ENCODE data around the gene FANCD2.

FANCD2 gene

DNA sequence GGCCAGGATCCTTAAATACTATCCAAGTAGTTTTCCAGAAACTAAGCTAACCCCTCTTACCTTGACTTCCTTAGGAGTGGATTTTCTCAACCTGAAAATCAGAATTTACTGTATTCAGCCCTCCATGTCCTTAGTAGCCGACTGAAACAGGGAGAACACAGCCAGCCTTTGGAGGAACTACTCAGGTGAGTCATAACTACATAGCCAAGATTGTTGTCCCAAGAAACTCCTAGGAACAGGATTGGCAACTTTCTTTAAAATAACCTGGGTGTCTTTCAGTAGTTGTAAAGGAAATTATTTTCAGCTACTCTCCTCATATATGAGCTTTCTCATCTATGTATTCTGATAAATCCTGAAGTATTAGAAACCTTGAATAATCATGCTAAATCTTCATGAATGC is 59.5 kb downstream of the FANCD2 start:
- Histone ChIP-seq H3K36me3 (ENCODE audit: control insufficient read depth in 2 of 2, insufficient read depth in 1 of 2, low read length in 2 of 2) (peaks cover 80 to 90% of the 10 kb centered on the region in 2 experiments), H3K4me1 (ENCODE audit: control insufficient read depth, insufficient read depth, low read length) (no peaks in the 10 kb centered on the region), H3K27ac (ENCODE audit: extremely low read depth, low read depth, low read length) (no peak overlapping the region), H3K9me3 (ENCODE audit: control insufficient read depth, insufficient read depth, low read depth, low read length) (no peaks in the 10 kb centered on the region), H3K4me3 (ENCODE audit: low read depth, low read length) (no peak overlapping the region)
- TF ChIP-seq ZNF768 (tag by site-specific recombination; IDR thresholded peaks at IDR 0.05) (no peak), SP2 (tag by site-specific recombination; IDR thresholded peaks at IDR 0.05) (no peak), KLF7 (tag by site-specific recombination; IDR thresholded peaks at IDR 0.05; ENCODE audit: borderline replicate concordance) (no peak), FEZF1 (tag by site-specific recombination; IDR thresholded peaks at IDR 0.05) (no peak), PRDM10 (tag by site-specific recombination; IDR thresholded peaks at IDR 0.05) (no peak), ZIC2 (tag by site-specific recombination; IDR thresholded peaks at IDR 0.05) (no peak), ZNF521 (tag by site-specific recombination; IDR thresholded peaks at IDR 0.05) (no peak), ZNF174 (tag by site-specific recombination; IDR thresholded peaks at IDR 0.05) (no peak), ZNF416 (tag by site-specific recombination; IDR thresholded peaks at IDR 0.05) (no peak), ZNF423 (tag by site-specific recombination; IDR thresholded peaks at IDR 0.05) (no peak), ZNF155 (tag by site-specific recombination; IDR thresholded peaks at IDR 0.05) (no peak), ZNF830 (tag by site-specific recombination; IDR thresholded peaks at IDR 0.05; ENCODE audit: low read depth) (no peak), ZNF670 (tag by site-specific recombination; IDR thresholded peaks at IDR 0.05; ENCODE audit: low read depth) (no peak), KLF8 (tag by site-specific recombination; IDR thresholded peaks at IDR 0.05) (no peak), ZNF585B (tag by site-specific recombination; IDR thresholded peaks at IDR 0.05) (no peak), ZNF629 (tag by site-specific recombination; IDR thresholded peaks at IDR 0.05) (no peak), GLI4 (tag by site-specific recombination; IDR thresholded peaks at IDR 0.05) (no peak)
- TF ChIP-seq, protein P1, sequence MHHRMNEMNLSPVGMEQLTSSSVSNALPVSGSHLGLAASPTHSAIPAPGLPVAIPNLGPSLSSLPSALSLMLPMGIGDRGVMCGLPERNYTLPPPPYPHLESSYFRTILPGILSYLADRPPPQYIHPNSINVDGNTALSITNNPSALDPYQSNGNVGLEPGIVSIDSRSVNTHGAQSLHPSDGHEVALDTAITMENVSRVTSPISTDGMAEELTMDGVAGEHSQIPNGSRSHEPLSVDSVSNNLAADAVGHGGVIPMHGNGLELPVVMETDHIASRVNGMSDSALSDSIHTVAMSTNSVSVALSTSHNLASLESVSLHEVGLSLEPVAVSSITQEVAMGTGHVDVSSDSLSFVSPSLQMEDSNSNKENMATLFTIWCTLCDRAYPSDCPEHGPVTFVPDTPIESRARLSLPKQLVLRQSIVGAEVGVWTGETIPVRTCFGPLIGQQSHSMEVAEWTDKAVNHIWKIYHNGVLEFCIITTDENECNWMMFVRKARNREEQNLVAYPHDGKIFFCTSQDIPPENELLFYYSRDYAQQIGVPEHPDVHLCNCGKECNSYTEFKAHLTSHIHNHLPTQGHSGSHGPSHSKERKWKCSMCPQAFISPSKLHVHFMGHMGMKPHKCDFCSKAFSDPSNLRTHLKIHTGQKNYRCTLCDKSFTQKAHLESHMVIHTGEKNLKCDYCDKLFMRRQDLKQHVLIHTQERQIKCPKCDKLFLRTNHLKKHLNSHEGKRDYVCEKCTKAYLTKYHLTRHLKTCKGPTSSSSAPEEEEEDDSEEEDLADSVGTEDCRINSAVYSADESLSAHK (tag by site-specific recombination; IDR thresholded peaks at IDR 0.05) = no peak
- TF ChIP-seq, protein P2, sequence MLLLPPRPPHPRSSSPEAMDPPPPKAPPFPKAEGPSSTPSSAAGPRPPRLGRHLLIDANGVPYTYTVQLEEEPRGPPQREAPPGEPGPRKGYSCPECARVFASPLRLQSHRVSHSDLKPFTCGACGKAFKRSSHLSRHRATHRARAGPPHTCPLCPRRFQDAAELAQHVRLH (tag by site-specific recombination; IDR thresholded peaks at IDR 0.05) = no peak
- TF ChIP-seq, protein P3, sequence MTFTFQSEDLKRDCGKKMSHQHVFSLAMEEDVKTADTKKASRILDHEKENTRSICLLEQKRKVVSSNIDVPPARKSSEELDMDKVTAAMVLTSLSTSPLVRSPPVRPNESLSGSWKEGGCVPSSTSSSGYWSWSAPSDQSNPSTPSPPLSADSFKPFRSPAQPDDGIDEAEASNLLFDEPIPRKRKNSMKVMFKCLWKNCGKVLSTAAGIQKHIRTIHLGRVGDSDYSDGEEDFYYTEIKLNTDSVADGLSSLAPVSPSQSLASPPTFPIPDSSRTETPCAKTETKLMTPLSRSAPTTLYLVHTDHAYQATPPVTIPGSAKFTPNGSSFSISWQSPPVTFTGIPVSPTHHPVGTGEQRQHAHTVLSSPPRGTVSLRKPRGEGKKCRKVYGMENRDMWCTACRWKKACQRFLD (tag by site-specific recombination; IDR thresholded peaks at IDR 0.05) = no peak
- ChIA-PET POLR2A (no interaction called here), CTCF (no interaction called here)

DNA sequence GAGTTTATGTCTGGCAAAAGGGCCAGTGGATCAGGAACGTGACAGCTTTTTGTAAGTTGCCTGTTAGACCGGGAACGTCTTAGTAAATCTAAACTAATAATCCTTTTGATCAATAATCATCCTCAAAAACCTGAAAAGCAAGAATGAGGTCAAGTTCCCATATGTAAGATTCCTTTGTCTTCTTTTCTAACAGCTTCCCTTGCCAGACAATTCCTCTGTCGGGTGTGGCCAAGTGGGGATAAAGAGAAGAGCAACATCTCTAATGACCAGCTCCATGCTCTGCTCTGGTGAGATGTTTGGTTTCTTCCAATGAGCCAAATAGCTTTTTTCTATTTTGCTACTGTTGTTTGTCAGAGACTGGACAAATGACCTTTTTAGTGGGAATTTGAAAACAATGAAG is 62.0 kb downstream of the FANCD2 start:
- no peak overlapping the region for H3K27ac ChIP-seq (ENCODE audit: extremely low read depth, low read depth, low read length)
- no peak overlapping the region for H3K4me3 ChIP-seq (ENCODE audit: low read depth, low read length)
- POLR2A ChIA-PET = no interaction called here
- no peaks in the 10 kb centered on the region for H3K4me1 ChIP-seq (ENCODE audit: control insufficient read depth, insufficient read depth, low read length)
- CTCF ChIA-PET = interaction anchor here (0.8 kb wide), 1 partner anchor 137 kb away, joined by 4 read pairs; no protein-coding TSS in a partner anchor
- H3K36me3 ChIP-seq (ENCODE audit: control insufficient read depth in 2 of 2, insufficient read depth in 1 of 2, low read length in 2 of 2) = peaks cover 68 to 82% of the 10 kb centered on the region in 2 experiments
- H3K9me3 ChIP-seq (ENCODE audit: control insufficient read depth, insufficient read depth, low read depth, low read length) = no peaks in the 10 kb centered on the region
- TF ChIP-seq, protein P4, sequence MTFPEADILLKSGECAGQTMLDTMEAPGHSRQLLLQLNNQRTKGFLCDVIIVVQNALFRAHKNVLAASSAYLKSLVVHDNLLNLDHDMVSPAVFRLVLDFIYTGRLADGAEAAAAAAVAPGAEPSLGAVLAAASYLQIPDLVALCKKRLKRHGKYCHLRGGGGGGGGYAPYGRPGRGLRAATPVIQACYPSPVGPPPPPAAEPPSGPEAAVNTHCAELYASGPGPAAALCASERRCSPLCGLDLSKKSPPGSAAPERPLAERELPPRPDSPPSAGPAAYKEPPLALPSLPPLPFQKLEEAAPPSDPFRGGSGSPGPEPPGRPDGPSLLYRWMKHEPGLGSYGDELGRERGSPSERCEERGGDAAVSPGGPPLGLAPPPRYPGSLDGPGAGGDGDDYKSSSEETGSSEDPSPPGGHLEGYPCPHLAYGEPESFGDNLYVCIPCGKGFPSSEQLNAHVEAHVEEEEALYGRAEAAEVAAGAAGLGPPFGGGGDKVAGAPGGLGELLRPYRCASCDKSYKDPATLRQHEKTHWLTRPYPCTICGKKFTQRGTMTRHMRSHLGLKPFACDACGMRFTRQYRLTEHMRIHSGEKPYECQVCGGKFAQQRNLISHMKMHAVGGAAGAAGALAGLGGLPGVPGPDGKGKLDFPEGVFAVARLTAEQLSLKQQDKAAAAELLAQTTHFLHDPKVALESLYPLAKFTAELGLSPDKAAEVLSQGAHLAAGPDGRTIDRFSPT (tag by site-specific recombination; IDR thresholded peaks at IDR 0.05) = no peak
- no peak for TF ChIP-seq ZNF37A (tag by site-specific recombination; IDR thresholded peaks at IDR 0.05)
- TF ChIP-seq ZNF76 (tag by site-specific recombination; IDR thresholded peaks at IDR 0.05; ENCODE audit: borderline replicate concordance, low read depth) = no peak
- TF ChIP-seq ZNF394 (tag by site-specific recombination; IDR thresholded peaks at IDR 0.05; ENCODE audit: borderline replicate concordance) = no peak
- TF ChIP-seq SETDB1 (IDR thresholded peaks at IDR 0.05; ENCODE audit: insufficient read length, low read length) = no peak
- no peak for TF ChIP-seq ZNF112 (tag by site-specific recombination; IDR thresholded peaks at IDR 0.05)
